ENCODE results near the gene OVOL3. TPM values are rescaled to one million over a fixed set of nuclear protein-coding genes. Genes with fewer than 3 reads are reported as not detected.
A peak's percentile ranks its signal among the peaks of the same experiment; 100 is the strongest.

Gene OVOL3
- total RNA-seq, 1 donor from 2014 or later: not detected

DNA sequence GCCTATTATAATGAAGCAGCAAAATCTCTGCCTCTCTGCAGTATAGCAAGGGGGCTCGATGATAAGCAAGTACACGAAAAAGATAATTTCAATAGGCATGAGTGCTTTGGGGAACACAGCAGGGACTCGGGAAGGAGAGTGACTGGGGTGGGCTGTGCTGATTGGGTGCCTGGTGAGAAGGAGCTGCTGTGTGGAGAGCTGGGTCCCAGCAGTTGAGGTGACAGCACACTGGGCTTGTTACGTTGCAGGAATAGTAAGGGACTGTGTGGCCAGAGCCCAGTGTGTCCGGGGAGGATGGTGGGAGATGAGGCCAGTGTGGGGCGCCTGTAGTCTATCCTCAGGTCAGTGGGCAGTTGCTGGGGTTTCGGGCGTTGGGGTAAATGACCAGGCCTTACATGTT is 38.9 kb upstream of the OVOL3 start:
- Mint-ChIP-seq H3K27ac (ENCODE audit: unreplicated experiment) (no peak overlapping the region), H3K4me1 (ENCODE audit: low read depth, unreplicated experiment) (peaks cover 2% of the 10 kb centered on the region), H3K9me3 (ENCODE audit: unreplicated experiment) (no peaks in the 10 kb centered on the region), H3K27me3 (ENCODE audit: unreplicated experiment) (peaks cover 2% of the 10 kb centered on the region), H3K36me3 (ENCODE audit: unreplicated experiment) (no peaks in the 10 kb centered on the region), H3K4me3 (ENCODE audit: unreplicated experiment) (no peak overlapping the region)
- TF ChIP-seq, protein P1, sequence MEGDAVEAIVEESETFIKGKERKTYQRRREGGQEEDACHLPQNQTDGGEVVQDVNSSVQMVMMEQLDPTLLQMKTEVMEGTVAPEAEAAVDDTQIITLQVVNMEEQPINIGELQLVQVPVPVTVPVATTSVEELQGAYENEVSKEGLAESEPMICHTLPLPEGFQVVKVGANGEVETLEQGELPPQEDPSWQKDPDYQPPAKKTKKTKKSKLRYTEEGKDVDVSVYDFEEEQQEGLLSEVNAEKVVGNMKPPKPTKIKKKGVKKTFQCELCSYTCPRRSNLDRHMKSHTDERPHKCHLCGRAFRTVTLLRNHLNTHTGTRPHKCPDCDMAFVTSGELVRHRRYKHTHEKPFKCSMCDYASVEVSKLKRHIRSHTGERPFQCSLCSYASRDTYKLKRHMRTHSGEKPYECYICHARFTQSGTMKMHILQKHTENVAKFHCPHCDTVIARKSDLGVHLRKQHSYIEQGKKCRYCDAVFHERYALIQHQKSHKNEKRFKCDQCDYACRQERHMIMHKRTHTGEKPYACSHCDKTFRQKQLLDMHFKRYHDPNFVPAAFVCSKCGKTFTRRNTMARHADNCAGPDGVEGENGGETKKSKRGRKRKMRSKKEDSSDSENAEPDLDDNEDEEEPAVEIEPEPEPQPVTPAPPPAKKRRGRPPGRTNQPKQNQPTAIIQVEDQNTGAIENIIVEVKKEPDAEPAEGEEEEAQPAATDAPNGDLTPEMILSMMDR (IDR thresholded peaks at IDR 0.05; ENCODE audit: partially characterized antibody, unreplicated experiment): no peak
- DNase-seq: no peak

DNA sequence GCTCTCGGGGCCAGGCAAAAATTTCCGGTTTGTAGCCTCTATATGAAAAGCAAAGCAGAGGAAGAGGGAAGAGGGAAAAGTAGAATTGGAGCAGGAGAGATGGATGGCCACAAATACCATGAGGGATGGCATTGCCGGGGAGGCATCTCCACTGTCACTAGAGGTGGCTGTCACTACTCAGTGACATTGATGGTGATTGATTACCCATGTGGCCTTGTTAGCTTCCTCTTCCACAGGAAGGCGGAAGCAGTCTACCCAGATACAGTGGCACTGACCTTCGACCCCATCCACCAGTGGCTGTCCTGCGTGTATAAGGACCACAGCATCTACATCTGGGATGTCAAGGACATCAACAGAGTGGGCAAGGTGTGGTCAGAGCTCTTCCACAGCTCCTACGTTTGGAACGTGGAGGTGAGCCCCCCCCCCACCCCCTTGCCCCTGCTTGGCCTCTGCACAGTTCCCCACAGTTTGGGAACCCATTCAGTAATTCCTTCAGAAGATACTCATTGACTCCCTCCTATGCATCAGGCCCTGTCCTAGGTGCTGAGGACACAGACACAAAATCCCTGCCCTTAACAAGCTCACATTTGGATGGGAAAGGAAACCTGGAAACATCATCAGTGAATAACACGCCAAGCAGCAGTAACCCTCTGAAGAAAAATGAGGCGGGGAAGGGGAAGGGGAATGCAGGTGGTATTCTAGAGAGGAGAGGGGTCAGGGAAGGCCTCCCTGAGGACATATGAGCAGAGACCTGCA is 37.6 kb upstream of the OVOL3 start:
- DNase-seq: no peak
- Mint-ChIP-seq H3K4me1 (ENCODE audit: low read depth, unreplicated experiment) (peaks cover under 1% of the 10 kb centered on the region), H3K27me3 (ENCODE audit: unreplicated experiment) (peaks cover 2% of the 10 kb centered on the region), H3K27ac (ENCODE audit: unreplicated experiment) (peak overlapping the region; percentile 29), H3K4me3 (ENCODE audit: unreplicated experiment) (no peak overlapping the region), H3K9me3 (ENCODE audit: unreplicated experiment) (no peaks in the 10 kb centered on the region), H3K36me3 (ENCODE audit: unreplicated experiment) (no peaks in the 10 kb centered on the region)
- TF ChIP-seq, protein P1 (IDR thresholded peaks at IDR 0.05; ENCODE audit: partially characterized antibody, unreplicated experiment): no peak

DNA sequence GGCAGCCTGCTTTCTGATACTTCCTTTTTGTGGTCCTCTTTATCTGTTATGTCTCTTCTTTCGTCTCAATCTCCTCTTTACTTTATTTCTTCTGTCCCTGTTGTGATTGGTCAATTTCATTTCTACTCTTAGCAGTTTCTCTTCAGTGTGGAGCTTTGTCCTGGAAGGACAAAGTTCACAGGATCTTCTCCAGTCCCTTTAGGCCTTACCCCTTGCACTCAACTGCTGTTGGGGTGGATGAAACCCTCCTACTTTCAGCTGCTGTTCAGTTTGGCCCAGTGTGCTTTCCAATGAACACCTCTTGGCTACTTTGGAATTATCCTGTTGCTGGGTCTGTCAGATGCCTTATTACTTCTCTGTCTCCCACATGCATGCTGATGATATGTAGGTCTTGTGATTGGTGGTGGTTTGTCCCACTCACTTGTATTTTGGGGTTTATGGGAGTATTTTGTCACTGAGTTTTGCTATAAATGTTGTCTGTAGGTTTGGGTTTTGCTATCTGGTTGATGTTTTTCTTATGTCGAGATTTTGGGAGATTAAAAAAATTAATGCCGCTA is 31.5 kb upstream of the OVOL3 start:
- peaks cover 3% of the 10 kb centered on the region for H3K4me1 Mint-ChIP-seq (ENCODE audit: low read depth, unreplicated experiment)
- no peak overlapping the region for H3K4me3 Mint-ChIP-seq (ENCODE audit: unreplicated experiment)
- no peak for DNase-seq
- H3K36me3 Mint-ChIP-seq (ENCODE audit: unreplicated experiment): peaks cover 5% of the 10 kb centered on the region
- TF ChIP-seq, protein P1 (IDR thresholded peaks at IDR 0.05; ENCODE audit: partially characterized antibody, unreplicated experiment): no peak
- H3K27me3 Mint-ChIP-seq (ENCODE audit: unreplicated experiment): no peaks in the 10 kb centered on the region
- no peaks in the 10 kb centered on the region for H3K9me3 Mint-ChIP-seq (ENCODE audit: unreplicated experiment)
- no peak overlapping the region for H3K27ac Mint-ChIP-seq (ENCODE audit: unreplicated experiment)

DNA sequence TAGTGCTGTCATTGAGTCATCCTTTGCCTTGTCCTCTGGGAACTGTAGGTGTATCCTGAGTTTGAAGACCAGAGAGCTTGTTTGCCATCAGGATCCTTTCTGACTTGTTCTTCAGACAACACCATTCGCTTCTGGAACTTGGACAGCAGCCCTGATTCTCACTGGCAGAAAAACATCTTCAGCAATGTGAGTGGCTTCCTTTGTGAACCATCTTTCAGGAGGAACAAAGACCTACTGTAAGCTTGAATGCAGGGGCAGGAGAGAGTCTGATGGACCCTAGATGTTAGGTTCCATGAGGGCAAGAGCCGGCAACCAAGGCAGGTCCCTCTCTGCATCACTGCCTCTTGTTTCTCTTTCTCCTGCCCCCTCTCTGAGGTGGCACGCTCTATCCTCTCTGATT is 29.6 kb upstream of the OVOL3 start:
- H3K27ac Mint-ChIP-seq (ENCODE audit: unreplicated experiment): no peak overlapping the region
- H3K36me3 Mint-ChIP-seq (ENCODE audit: unreplicated experiment): peaks cover 5% of the 10 kb centered on the region
- no peaks in the 10 kb centered on the region for H3K9me3 Mint-ChIP-seq (ENCODE audit: unreplicated experiment)
- peaks cover 3% of the 10 kb centered on the region for H3K4me1 Mint-ChIP-seq (ENCODE audit: low read depth, unreplicated experiment)
- TF ChIP-seq, protein P1 (IDR thresholded peaks at IDR 0.05; ENCODE audit: partially characterized antibody, unreplicated experiment): no peak
- DNase-seq: no peak
- peaks cover 2% of the 10 kb centered on the region for H3K27me3 Mint-ChIP-seq (ENCODE audit: unreplicated experiment)
- H3K4me3 Mint-ChIP-seq (ENCODE audit: unreplicated experiment): no peak overlapping the region

DNA sequence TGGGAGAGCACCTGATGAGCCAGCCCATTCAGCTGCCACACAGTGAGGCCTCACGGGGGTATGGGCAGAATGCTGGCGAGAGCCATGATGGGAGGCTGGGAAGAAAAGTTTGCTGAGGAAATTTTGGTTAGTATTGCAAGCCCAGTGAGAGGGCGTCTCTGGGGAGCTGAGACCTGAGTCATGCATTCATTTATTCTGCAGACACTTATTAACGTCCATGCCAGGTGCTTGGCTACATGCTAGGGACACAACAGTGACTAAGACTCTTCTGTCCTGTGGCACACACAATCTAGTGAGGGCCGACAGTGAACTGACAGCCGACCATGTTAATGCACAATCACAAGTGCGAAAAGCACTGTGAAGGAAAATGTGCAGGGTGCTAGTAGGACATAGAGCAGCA is 29.0 kb upstream of the OVOL3 start:
- Mint-ChIP-seq H3K9me3 (ENCODE audit: unreplicated experiment) (no peaks in the 10 kb centered on the region), H3K4me1 (ENCODE audit: low read depth, unreplicated experiment) (peaks cover 3% of the 10 kb centered on the region), H3K27ac (ENCODE audit: unreplicated experiment) (no peak overlapping the region), H3K27me3 (ENCODE audit: unreplicated experiment) (peaks cover 2% of the 10 kb centered on the region), H3K36me3 (ENCODE audit: unreplicated experiment) (peaks cover 5% of the 10 kb centered on the region), H3K4me3 (ENCODE audit: unreplicated experiment) (no peak overlapping the region)
- TF ChIP-seq, protein P1 (IDR thresholded peaks at IDR 0.05; ENCODE audit: partially characterized antibody, unreplicated experiment): no peak
- DNase-seq: no peak

All from glutamatergic neuron (in vitro differentiated cells).